Endothelial cell of coronary artery (primary cell): Measurements from ENCODE around the gene DKC1. TPM values are rescaled to one million over a fixed set of nuclear protein-coding genes. Genes with fewer than 3 reads are reported as not detected.

Experiments used
- total RNA-seq: library from RNA; depleted of rRNA; stranded (reverse); fragments of >200 nt; gene quantifications from 2 replicates; pipeline ENCODE4 v1.2.3, GENCODE V29; 2014

DKC1 gene
- total RNA-seq = 58.1 and 59.9 TPM in 2 replicates

GRCh38 chrX:154762537-154763296 lies at the start of gene DKC1:
Gene DKC1 (plus strand): TSS chrX:154762864. CDS start chrX:154762966, 102 bp downstream.

GRCh38 chrX:154750301-154751202 lies 12.1 kb upstream of the DKC1 start, which contains the start of gene GAB3:
Gene GAB3 (minus strand): TSS chrX:154751077. CDS start chrX:154751025, 52 bp downstream.

GRCh38 chrX:154804957-154805695 lies 42.5 kb downstream of the DKC1 start, which contains the start of gene MPP1:
Gene MPP1 (minus strand): TSS chrX:154805485. CDS start chrX:154805373, 112 bp downstream.

Other genes starting within 250 kb of the DKC1 start
- 23.0 and 32.4 TPM in 2 replicates for gene FAM3A, start 246.6 kb upstream of the DKC1 start, total RNA-seq
- 34.5 and 66.3 TPM in 2 replicates for gene G6PD, start 216.0 kb upstream of the DKC1 start, total RNA-seq
- gene IKBKG, start 215.2 kb upstream of the DKC1 start, total RNA-seq = 12.0 and 13.6 TPM in 2 replicates
- not detected in 2 replicates for gene CTAG1A, start 177.7 kb upstream of the DKC1 start, total RNA-seq
- not detected in 2 replicates for gene CTAG1B, start 143.6 kb upstream of the DKC1 start, total RNA-seq
- gene CTAG2, start 109.3 kb upstream of the DKC1 start, total RNA-seq = not detected in 2 replicates
- 2.6 and 5.2 TPM in 2 replicates for gene GAB3, start 11.8 kb upstream of the DKC1 start, total RNA-seq
- 17.2 and 21.7 TPM in 2 replicates for gene MPP1, start 42.6 kb downstream of the DKC1 start, total RNA-seq
- gene SMIM9, start 71.8 kb downstream of the DKC1 start, total RNA-seq = not detected in 2 replicates
- gene F8A1, start 123.5 kb downstream of the DKC1 start, total RNA-seq = 0.45 and 1.1 TPM in 2 replicates